ENCODE measurements around the gene OTOS. TPM values are rescaled to one million over a fixed set of nuclear protein-coding genes. Genes with fewer than 3 reads are reported as not detected.

The OTOS gene
- total RNA-seq, 2 experiments from 2014 or later: not detected

DNA sequence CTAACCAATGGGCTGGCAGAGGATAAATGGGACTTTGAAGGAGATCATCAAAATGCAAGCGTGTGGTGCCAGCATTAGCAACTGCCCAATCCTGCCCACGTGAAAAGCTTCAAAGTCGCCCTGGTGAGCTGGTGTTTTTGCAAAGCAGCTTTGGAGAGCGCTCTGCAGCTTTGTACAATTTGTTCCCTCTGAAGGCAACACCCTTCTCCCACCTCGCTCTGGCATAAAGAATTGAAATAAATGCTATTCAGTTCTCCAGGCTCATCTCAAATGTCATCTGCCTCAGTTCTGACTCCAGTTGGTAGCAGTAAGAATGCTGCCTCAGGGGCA is 7.8 kb downstream of the OTOS start:
- Histone ChIP-seq H3K9me2 (ENCODE audit: insufficient read depth, low read length) (no peaks in the 10 kb centered on the region), H2AFZ (ENCODE audit: low read length) (no peak overlapping the region), H3K27ac (ENCODE audit: low read depth, low read length, poor library complexity, severe bottlenecking) (no peak overlapping the region), H3K4me2 (ENCODE audit: low read length) (no peak overlapping the region), H3K9me3 (ENCODE audit: low read length) (no peaks in the 10 kb centered on the region), H3K36me3 (ENCODE audit: insufficient read depth, low read length) (peaks cover 63% of the 10 kb centered on the region), H3K79me2 (ENCODE audit: insufficient read depth, low read depth, low read length) (peaks cover 20% of the 10 kb centered on the region), H3K4me3 (ENCODE audit: low read depth, low read length, poor library complexity, severe bottlenecking) (no peak overlapping the region), H4K20me1 (ENCODE audit: insufficient read depth, low read length) (peaks cover 6% of the 10 kb centered on the region), H3K4me1 (ENCODE audit: insufficient read depth, low read length, poor library complexity, severe bottlenecking) (peaks cover 17% of the 10 kb centered on the region)
- ChIA-PET CTCF (ENCODE audit: unreplicated experiment) (no interaction called here), POLR2A (no interaction called here)
- BruUV-seq (replicated peaks): no TSS peak
- DNase-seq (ENCODE audit: low spot score): no peak
- intact Hi-C loops (cut with micrococcal nuclease; ENCODE audit: unreplicated experiment): no loop called here
- TF ChIP-seq, protein P1, sequence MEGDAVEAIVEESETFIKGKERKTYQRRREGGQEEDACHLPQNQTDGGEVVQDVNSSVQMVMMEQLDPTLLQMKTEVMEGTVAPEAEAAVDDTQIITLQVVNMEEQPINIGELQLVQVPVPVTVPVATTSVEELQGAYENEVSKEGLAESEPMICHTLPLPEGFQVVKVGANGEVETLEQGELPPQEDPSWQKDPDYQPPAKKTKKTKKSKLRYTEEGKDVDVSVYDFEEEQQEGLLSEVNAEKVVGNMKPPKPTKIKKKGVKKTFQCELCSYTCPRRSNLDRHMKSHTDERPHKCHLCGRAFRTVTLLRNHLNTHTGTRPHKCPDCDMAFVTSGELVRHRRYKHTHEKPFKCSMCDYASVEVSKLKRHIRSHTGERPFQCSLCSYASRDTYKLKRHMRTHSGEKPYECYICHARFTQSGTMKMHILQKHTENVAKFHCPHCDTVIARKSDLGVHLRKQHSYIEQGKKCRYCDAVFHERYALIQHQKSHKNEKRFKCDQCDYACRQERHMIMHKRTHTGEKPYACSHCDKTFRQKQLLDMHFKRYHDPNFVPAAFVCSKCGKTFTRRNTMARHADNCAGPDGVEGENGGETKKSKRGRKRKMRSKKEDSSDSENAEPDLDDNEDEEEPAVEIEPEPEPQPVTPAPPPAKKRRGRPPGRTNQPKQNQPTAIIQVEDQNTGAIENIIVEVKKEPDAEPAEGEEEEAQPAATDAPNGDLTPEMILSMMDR (conservative IDR thresholded peaks at IDR 0.05; ENCODE audit: low read length): no peak
- TF ChIP-seq EZH2phosphoT487 (IDR thresholded peaks at IDR 0.05; ENCODE audit: borderline replicate concordance, low read depth, low read length): no peak

DNA sequence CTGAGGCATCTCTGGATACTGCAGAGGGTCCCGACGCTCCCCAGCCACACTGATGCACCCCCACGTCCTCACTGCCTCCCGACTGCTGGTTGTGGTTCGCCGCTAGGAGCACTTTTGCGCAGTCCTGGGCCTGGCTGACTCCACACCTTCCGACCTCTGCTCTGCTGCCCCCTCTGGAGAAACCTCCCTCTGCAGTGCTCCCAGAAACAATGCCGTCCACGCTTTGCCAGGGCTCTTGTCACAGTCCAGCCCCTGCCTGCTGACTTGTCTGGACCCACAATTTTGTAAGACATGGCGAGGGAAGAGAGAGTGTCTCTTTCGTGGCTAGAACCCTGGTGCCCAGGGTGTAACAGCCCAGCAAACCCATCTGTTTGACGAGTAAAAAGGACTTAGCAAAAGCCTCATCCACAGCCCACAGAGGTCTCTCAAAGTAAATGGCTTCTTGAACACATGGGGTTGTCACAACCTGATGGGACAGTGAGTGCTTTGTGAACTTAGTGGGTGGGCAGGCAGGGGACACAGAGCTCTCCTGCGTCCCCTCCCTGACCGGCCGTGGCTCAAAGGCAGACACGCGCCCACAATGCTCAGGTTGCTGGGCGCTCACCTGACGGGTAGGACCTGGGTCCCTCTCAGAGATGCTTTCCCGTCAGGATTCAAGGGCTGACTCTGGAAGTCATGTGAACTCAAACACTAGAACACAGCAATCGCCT is 8.4 kb downstream of the OTOS start:
- Histone ChIP-seq H4K20me1 (ENCODE audit: insufficient read depth, low read length) (peaks cover 6% of the 10 kb centered on the region), H3K9me2 (ENCODE audit: insufficient read depth, low read length) (no peaks in the 10 kb centered on the region), H3K36me3 (ENCODE audit: insufficient read depth, low read length) (peaks cover 63% of the 10 kb centered on the region), H3K79me2 (ENCODE audit: insufficient read depth, low read depth, low read length) (peaks cover 20% of the 10 kb centered on the region), H3K4me3 (ENCODE audit: low read depth, low read length, poor library complexity, severe bottlenecking) (no peak overlapping the region), H3K4me2 (ENCODE audit: low read length) (no peak overlapping the region), H3K27ac (ENCODE audit: low read depth, low read length, poor library complexity, severe bottlenecking) (no peak overlapping the region), H3K4me1 (ENCODE audit: insufficient read depth, low read length, poor library complexity, severe bottlenecking) (peaks cover 17% of the 10 kb centered on the region), H2AFZ (ENCODE audit: low read length) (no peak overlapping the region), H3K9me3 (ENCODE audit: low read length) (no peaks in the 10 kb centered on the region)
- BruUV-seq (replicated peaks): no TSS peak
- no peak for TF ChIP-seq EZH2phosphoT487 (IDR thresholded peaks at IDR 0.05; ENCODE audit: borderline replicate concordance, low read depth, low read length)
- TF ChIP-seq, protein P1 (conservative IDR thresholded peaks at IDR 0.05; ENCODE audit: low read length): peak; percentile 44
- ChIA-PET POLR2A (no interaction called here), CTCF (ENCODE audit: unreplicated experiment) (interaction anchor here (0.6 kb wide), 1 partner anchor 30 kb away, joined by 4 read pairs; no protein-coding TSS in a partner anchor)
- intact Hi-C loops (cut with micrococcal nuclease; ENCODE audit: unreplicated experiment): no loop called here
- no peak for DNase-seq (ENCODE audit: low spot score)

DNA sequence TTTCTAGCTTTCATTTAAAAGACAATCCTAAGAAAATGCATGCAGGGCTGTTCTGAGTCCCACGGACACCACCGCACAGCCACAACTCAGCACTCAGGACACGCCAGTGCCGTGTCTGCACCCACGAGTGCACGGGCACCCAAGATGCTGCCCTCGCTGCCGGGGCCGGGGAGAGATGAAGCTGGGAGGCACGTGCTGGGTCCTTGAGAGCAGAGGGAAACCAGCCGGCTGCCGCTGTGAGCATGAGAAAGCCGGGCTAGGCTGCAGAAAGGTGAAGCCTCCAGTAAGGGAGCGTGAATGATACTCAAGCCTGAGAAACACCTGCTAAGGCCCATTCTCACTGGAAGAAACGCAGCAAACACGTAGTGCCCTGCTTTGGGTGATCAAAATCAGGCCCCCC is 9.2 kb downstream of the OTOS start:
- H3K9me3 ChIP-seq (ENCODE audit: low read length): no peaks in the 10 kb centered on the region
- no peak overlapping the region for H2AFZ ChIP-seq (ENCODE audit: low read length)
- no peak overlapping the region for H3K4me3 ChIP-seq (ENCODE audit: low read depth, low read length, poor library complexity, severe bottlenecking)
- peaks cover 65% of the 10 kb centered on the region for H3K36me3 ChIP-seq (ENCODE audit: insufficient read depth, low read length)
- peaks cover 10% of the 10 kb centered on the region for H3K4me1 ChIP-seq (ENCODE audit: insufficient read depth, low read length, poor library complexity, severe bottlenecking)
- no peak overlapping the region for H3K27ac ChIP-seq (ENCODE audit: low read depth, low read length, poor library complexity, severe bottlenecking)
- intact Hi-C loops (cut with micrococcal nuclease; ENCODE audit: unreplicated experiment): no loop called here
- no peaks in the 10 kb centered on the region for H3K9me2 ChIP-seq (ENCODE audit: insufficient read depth, low read length)
- peaks cover 20% of the 10 kb centered on the region for H3K79me2 ChIP-seq (ENCODE audit: insufficient read depth, low read depth, low read length)
- BruUV-seq (replicated peaks): no TSS peak
- ChIA-PET POLR2A (no interaction called here), CTCF (ENCODE audit: unreplicated experiment) (interaction anchor here (0.6 kb wide), 1 partner anchor 30 kb away, joined by 4 read pairs; no protein-coding TSS in a partner anchor)
- DNase-seq (ENCODE audit: low spot score): no peak
- H4K20me1 ChIP-seq (ENCODE audit: insufficient read depth, low read length): peaks cover 6% of the 10 kb centered on the region
- no peak overlapping the region for H3K4me2 ChIP-seq (ENCODE audit: low read length)
- TF ChIP-seq, protein P1 (conservative IDR thresholded peaks at IDR 0.05; ENCODE audit: low read length): no peak
- no peak for TF ChIP-seq EZH2phosphoT487 (IDR thresholded peaks at IDR 0.05; ENCODE audit: borderline replicate concordance, low read depth, low read length)
